ENCODE data around the gene SLC9A3.

GRCh38 chr5:492314-492893, 31.8 kb downstream of the SLC9A3 start:
- TF ChIP-seq, protein P1, sequence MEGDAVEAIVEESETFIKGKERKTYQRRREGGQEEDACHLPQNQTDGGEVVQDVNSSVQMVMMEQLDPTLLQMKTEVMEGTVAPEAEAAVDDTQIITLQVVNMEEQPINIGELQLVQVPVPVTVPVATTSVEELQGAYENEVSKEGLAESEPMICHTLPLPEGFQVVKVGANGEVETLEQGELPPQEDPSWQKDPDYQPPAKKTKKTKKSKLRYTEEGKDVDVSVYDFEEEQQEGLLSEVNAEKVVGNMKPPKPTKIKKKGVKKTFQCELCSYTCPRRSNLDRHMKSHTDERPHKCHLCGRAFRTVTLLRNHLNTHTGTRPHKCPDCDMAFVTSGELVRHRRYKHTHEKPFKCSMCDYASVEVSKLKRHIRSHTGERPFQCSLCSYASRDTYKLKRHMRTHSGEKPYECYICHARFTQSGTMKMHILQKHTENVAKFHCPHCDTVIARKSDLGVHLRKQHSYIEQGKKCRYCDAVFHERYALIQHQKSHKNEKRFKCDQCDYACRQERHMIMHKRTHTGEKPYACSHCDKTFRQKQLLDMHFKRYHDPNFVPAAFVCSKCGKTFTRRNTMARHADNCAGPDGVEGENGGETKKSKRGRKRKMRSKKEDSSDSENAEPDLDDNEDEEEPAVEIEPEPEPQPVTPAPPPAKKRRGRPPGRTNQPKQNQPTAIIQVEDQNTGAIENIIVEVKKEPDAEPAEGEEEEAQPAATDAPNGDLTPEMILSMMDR (IDR thresholded peaks at IDR 0.05) = no peak
- TF ChIP-seq POLR2A (IDR thresholded peaks at IDR 0.05; ENCODE audit: low read depth) (no peak), EP300 (IDR thresholded peaks at IDR 0.05) (no peak), POLR2AphosphoS5 (IDR thresholded peaks at IDR 0.05) (no peak)

Measured in esophagus muscularis mucosa (tissue), 4 donors.